ENCODE data around the gene GNPDA2.

The GNPDA2 gene

GRCh38 chr4:44678094-44679041 lies 48.0 kb downstream of the GNPDA2 start, which contains the start of gene GUF1:
Gene GUF1 (plus strand): TSS chr4:44678420. CDS start chr4:44678623, 203 bp downstream.
- DNase-seq, result peak; percentile 87

DNA sequence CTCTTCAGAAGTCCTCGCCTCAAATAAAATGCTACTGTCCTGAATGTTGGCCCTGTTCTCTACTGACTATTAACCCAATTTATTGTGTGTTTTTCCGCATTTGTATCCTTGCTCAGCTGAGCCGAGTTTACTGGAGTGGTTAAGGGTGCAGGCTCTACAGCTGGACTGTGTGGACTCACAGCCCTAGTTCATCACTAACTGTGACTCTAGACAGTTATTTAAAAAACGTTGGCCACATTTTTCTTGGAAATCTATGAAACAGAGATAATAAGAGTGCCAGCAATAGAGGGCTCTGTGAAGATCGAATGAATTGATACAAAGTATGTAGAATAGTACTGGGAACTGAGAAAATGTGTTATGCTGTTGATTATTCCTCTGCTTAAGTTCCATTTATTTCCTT lies 51.0 kb downstream of the GNPDA2 start:
- no peak for DNase-seq

DNA sequence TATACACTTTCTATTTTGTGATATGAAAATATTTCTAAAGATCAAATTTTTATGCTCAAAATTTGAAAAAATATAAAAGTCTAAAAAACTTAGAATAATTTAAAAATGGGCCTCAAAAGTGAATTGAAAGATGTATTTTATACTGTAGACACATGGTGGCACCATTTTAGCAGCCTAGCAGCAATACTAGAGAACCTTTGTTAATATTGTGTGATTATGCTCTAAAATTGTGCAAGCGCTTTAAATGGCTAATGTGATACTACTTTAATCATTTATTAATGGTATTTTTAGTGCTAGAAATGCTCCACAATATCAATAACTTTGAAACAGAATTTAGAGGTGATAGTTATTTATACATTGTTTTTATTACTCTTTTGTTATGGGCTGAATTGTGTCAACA lies 51.9 kb downstream of the GNPDA2 start:
- DNase-seq, result no peak

DNA sequence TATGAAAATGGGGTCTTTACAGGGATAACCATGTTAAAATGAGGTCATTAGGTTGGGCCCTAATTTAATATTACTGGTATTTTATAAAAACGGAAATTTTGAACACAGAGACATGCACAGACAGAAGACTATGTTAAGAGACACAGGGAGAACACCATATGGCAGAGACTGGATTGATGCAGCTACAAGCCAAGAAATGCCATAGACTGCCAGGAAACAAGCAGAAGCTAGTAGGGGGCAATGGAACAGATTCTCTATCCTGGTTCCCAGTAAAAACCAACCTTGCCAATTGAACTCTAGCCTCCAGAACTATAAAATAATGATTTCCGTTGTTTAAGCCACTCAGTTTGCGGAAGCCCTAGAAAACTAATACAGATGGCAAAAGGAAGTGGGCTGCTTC lies 54.7 kb downstream of the GNPDA2 start:
- no peak for DNase-seq

DNA sequence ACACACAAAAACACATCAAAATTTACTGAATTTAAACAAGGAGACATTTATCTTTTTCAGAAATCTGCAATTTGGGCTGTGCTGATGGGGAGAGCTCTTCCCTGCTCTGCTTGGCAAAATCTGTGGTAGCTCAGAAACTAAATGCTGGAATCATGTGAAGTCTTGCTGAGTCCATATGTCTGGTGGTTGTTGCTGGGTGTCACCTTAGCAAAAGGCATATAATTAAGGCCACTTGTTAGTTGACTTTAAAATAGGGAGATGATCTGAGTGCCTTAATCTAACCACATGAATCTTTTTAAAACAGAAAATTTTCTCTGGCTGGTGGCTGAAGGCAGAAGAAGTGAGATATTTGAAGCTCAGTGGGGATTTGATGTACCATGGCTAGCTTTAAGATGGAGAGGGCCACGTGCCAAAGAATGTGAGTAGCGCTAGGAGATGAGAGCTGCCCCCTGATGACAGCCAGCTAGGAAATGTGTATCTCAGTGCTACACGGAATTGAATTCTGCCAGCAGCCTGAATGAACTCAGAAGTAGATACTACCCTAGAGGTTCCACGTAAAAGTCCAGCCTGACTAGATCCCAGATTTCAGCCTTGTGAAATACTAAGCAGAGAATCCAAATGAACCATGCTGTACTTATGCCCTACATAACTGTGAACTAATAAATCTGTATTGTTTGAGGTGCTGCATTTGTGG lies 55.7 kb downstream of the GNPDA2 start:
- no peak for DNase-seq

DNA sequence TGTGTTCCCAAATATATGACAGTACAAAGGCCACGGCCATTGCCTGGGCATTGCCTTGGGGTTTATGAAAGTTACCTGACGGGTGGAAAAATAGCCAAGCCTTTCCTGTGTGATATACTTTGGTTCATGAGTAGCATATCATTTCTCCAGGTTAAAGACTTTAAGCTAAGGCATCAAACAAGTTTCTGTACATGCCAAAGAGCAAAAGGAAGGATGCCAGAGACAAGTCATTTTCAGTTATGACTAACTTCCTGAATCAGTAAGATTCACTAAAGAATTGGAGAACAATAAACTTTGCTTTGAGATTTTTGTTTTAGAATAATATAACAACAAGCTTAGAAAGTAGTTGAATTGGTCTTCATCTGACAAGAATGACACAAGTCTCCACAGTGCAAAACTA lies 57.8 kb downstream of the GNPDA2 start:
- no peak for DNase-seq

DNA sequence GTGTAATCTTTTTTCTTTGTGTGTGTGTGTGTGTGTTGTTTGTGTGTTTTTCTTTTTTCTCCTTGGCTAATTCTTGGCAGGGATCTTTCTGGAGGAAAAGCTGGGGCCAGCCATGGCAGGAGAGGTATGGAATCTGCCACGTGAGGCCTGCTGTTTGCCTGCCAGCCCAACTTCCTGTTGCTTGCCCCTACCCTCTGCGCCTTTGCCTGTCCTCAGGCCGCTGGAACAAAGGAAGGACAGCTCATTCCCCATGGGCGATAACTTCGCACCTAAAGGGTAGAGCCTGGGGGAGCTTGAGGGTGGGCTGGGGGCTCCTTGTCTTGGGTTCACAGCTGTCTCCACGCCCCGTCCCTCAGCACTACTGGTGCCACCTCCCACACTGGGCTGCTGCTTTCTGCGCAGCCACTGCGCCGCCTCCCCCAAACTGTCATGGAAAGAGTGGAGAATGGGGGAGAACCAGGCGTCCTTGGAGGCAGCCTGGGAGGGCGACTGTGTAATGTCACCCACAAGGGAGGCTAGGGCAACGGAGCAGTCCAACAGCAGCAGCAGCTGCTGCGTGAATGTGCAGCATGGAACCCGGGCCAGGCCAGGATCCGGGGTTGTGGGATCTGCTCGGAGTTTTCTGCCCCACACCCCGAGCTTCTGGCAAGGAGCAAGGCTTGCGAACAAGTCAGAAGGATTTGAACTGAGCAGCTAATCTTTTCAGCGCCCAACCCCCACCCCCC lies 62.7 kb downstream of the GNPDA2 start:
- DNase-seq, result no peak

- no peak for DNase-seq
Measured at GRCh38 chr4:44662623-44663005, 63.7 kb downstream of the GNPDA2 start.

- DNase-seq, result no peak
Measured at GRCh38 chr4:44661940-44662622, 64.3 kb downstream of the GNPDA2 start.

- no peak for DNase-seq
Measured at GRCh38 chr4:44660396-44660795, 66.0 kb downstream of the GNPDA2 start.

- DNase-seq, result no peak
Measured at GRCh38 chr4:44652002-44652401, 74.4 kb downstream of the GNPDA2 start.
